H1 (cell line): ENCODE measurements around the gene YWHAQ. TPM values are rescaled to one million over a fixed set of nuclear protein-coding genes. Genes with fewer than 3 reads are reported as not detected.

ENCODE experiments used
- CTCF ChIA-PET: fragments of 300-600 bp; sonication (Branson Sonifier 250); formaldehyde crosslinking; loops from one replicate; lab custom pipeline; 2021; ENCODE audit not compliant: partially characterized antibody; lab: Charles Lee
- POLR2A ChIA-PET: fragments of 300-600 bp; sonication (Branson Sonifier 250); formaldehyde crosslinking; loops from one replicate; lab custom pipeline; 2021; ENCODE audit warnings: inconsistent platforms; ENCODE audit not compliant: partially characterized antibody; lab: Charles Lee
- DNase-seq, 2 experiments: peaks; one replicate each; pipeline versions ENCODE4 v3.0.0 to v3.0.0-alpha.2; 2010 to 2022; ENCODE audit warnings: low spot score in 2 of 2, low read depth in 1 of 2, mixed read lengths in 1 of 2
- FAIRE-seq: peaks from 2 replicates; lab custom pipeline; 2011; peaks lifted over from hg19 to GRCh38; lab: Jason Lieb, UNC
- H2AFZ ChIP-seq: 2 replicates; pipeline ENCODE4 v1.8.1; 2012; ENCODE audit warnings: low read length, inconsistent platforms
- H2AK5ac ChIP-seq: 2 replicates; pipeline ENCODE4 v1.6.1; 2013; ENCODE audit warnings: low read depth, low read length
- H2BK120ac ChIP-seq: replicated peaks from 2 replicates; pipeline ENCODE3; 2013; ENCODE audit warnings: low read depth, low read length, inconsistent platforms
- H2BK12ac ChIP-seq: 2 replicates; pipeline ENCODE4 v1.6.1; 2013; ENCODE audit warnings: low read depth, low read length
- H2BK15ac ChIP-seq: 2 replicates; pipeline ENCODE4 v1.6.1; 2013; ENCODE audit warnings: low read length
- H2BK20ac ChIP-seq: 2 replicates; pipeline ENCODE4 v1.6.1; 2013; ENCODE audit warnings: low read length
- H2BK5ac ChIP-seq: 2 replicates; pipeline ENCODE4 v1.6.1; 2013; ENCODE audit warnings: low read depth, low read length
- H3K14ac ChIP-seq: 2 replicates; pipeline ENCODE4 v1.6.1; 2013; ENCODE audit warnings: inconsistent platforms; ENCODE audit not compliant: insufficient read length
- H3K18ac ChIP-seq: 2 replicates; pipeline ENCODE4 v1.6.1; 2013; ENCODE audit warnings: low read length; ENCODE audit errors: extremely low read depth
- H3K23ac ChIP-seq: 2 replicates; pipeline ENCODE4 v1.6.1; 2013; ENCODE audit warnings: inconsistent platforms; ENCODE audit not compliant: insufficient read length
- H3K23me2 ChIP-seq: 2 replicates; pipeline ENCODE4 v1.6.1; 2013; ENCODE audit warnings: low read depth, low read length
- H3K27ac ChIP-seq: 2 replicates; pipeline ENCODE4 v1.6.1; 2011; ENCODE audit warnings: low read depth, low read length, inconsistent platforms
- H3K27me3 ChIP-seq, 4 experiments: replicated peaks in 1 of 4; 1 replicate in 1 of 4; 2 replicates in 3 of 4; pipeline versions ENCODE4 v1.6.1 to v1.8.1; 2011 to 2013; ENCODE audit warnings: low read length in 3 of 4, mild to moderate bottlenecking in 3 of 4, inconsistent platforms in 2 of 4, mixed read lengths in 2 of 4, moderate library complexity in 1 of 4; ENCODE audit not compliant: control insufficient read depth in 3 of 4, insufficient read depth in 3 of 4; ENCODE audit errors: extremely low read depth in 1 of 4
- H3K36me3 ChIP-seq, 4 experiments: 2 replicates each; pipeline versions ENCODE4 v1.6.1 to v1.8.1; 2011 to 2013; ENCODE audit warnings: mild to moderate bottlenecking in 4 of 4, low read length in 3 of 4, moderate library complexity in 2 of 4, control low read depth in 1 of 4, inconsistent platforms in 1 of 4; ENCODE audit not compliant: insufficient read depth in 4 of 4, control insufficient read depth in 2 of 4
- H3K4ac ChIP-seq: replicated peaks from 2 replicates; pipeline ENCODE3; 2013; ENCODE audit warnings: low read length, low read depth, mixed read lengths, inconsistent platforms; ENCODE audit not compliant: insufficient read length
- H3K4me1 ChIP-seq, 4 experiments: replicated peaks in 1 of 4; 1 replicate in 1 of 4; 2 replicates in 3 of 4; pipeline versions ENCODE4 v1.6.1 to v1.8.1; 2011 to 2013; ENCODE audit warnings: low read length in 3 of 4, inconsistent platforms in 2 of 4, mixed read lengths in 1 of 4; ENCODE audit not compliant: insufficient read depth in 4 of 4, control insufficient read depth in 3 of 4
- H3K4me2 ChIP-seq, 2 experiments: 2 replicates each; pipeline versions ENCODE4 v1.6.1 to v1.8.1; 2011 to 2013; ENCODE audit warnings: low read depth in 2 of 2, low read length in 2 of 2, control low read depth in 1 of 2, inconsistent platforms in 1 of 2, mild to moderate bottlenecking in 1 of 2; ENCODE audit not compliant: insufficient read depth in 1 of 2
- H3K4me3 ChIP-seq, 4 experiments: fragments of 200-600, 300-600 bp in 1 of 4; sonication (generic), shearing (Covaris generic), sonication (Bioruptor Twin) in 1 of 4; 2 replicates each; pipeline versions ENCODE4 v1.5.1 to v1.8.1; 2011 to 2016; ENCODE audit warnings: low read length in 4 of 4, low read depth in 3 of 4, control low read depth in 2 of 4, inconsistent platforms in 2 of 4, mild to moderate bottlenecking in 2 of 4, mixed read lengths in 1 of 4, moderate library complexity in 1 of 4; ENCODE audit not compliant: insufficient read depth in 2 of 4; ENCODE audit errors: extremely low read depth in 1 of 4
- H3K56ac ChIP-seq: replicated peaks from 2 replicates; pipeline ENCODE3; 2013; ENCODE audit warnings: low read depth, mild to moderate bottlenecking, mixed read lengths, low read length, inconsistent platforms; ENCODE audit not compliant: insufficient read length
- H3K79me1 ChIP-seq: 2 replicates; pipeline ENCODE4 v1.6.1; 2013; ENCODE audit warnings: low read depth, low read length, control low read depth
- H3K79me2 ChIP-seq, 2 experiments: 2 replicates each; pipeline versions ENCODE4 v1.6.1 to v1.8.1; 2012 to 2013; ENCODE audit warnings: low read length in 2 of 2, mild to moderate bottlenecking in 2 of 2, inconsistent platforms in 1 of 2; ENCODE audit not compliant: insufficient read depth in 2 of 2, control insufficient read depth in 1 of 2
- H3K9ac ChIP-seq, 4 experiments: replicated peaks in 1 of 4; 1 replicate in 1 of 4; 2 replicates in 3 of 4; pipeline versions ENCODE4 v1.6.1 to v1.8.1; 2011 to 2013; ENCODE audit warnings: low read depth in 3 of 4, low read length in 3 of 4, control low read depth in 2 of 4, mild to moderate bottlenecking in 2 of 4, moderate library complexity in 2 of 4, inconsistent platforms in 1 of 4; ENCODE audit errors: extremely low read depth in 1 of 4
- H3K9me3 ChIP-seq, 2 experiments: 2 replicates each; pipeline versions ENCODE4 v1.6.1 to v1.8.1; 2012 to 2013; ENCODE audit warnings: mild to moderate bottlenecking in 2 of 2, moderate library complexity in 2 of 2, control low read depth in 1 of 2, inconsistent platforms in 1 of 2, low read depth in 1 of 2, low read length in 1 of 2, mixed read lengths in 1 of 2; ENCODE audit not compliant: insufficient read depth in 2 of 2
- H4K20me1 ChIP-seq, 2 experiments: replicated peaks in 1 of 2; 2 replicates each; pipeline versions ENCODE3 to v1.8.1; 2011 to 2013; ENCODE audit warnings: inconsistent platforms in 2 of 2, low read length in 2 of 2, mild to moderate bottlenecking in 1 of 2; ENCODE audit not compliant: insufficient read depth in 2 of 2, control insufficient read depth in 1 of 2
- H4K5ac ChIP-seq: 2 replicates; pipeline ENCODE4 v1.6.1; 2013; ENCODE audit warnings: low read length, low read depth, mixed read lengths, inconsistent platforms; ENCODE audit not compliant: insufficient read length
- H4K8ac ChIP-seq: 2 replicates; pipeline ENCODE4 v1.8.0; 2013; ENCODE audit warnings: mild to moderate bottlenecking, moderate library complexity, low read length, inconsistent platforms; ENCODE audit not compliant: insufficient read depth; ENCODE audit errors: extremely low read depth
- H4K91ac ChIP-seq: replicated peaks from 2 replicates; pipeline ENCODE3; 2013; ENCODE audit warnings: low read length, mixed read lengths, inconsistent platforms; ENCODE audit not compliant: insufficient read length
- EGR1 ChIP-seq: IDR thresholded peaks from 2 replicates; pipeline ENCODE4 v1.6.1; 2011; ENCODE audit warnings: low read depth, low read length, borderline replicate concordance
- HDAC2 ChIP-seq, 2 experiments: fragments of 300-600 bp in 1 of 2; sonication (generic) in 1 of 2; IDR thresholded peaks; 2 replicates each; pipeline ENCODE4 v1.6.1; 2011 to 2012; ENCODE audit warnings: low read depth in 2 of 2, low read length in 2 of 2, mild to moderate bottlenecking in 2 of 2, moderate library complexity in 2 of 2, borderline replicate concordance in 1 of 2, inconsistent platforms in 1 of 2
- JUND ChIP-seq: IDR thresholded peaks from 2 replicates; pipeline ENCODE4 v1.6.1; 2011; ENCODE audit warnings: mild to moderate bottlenecking, improper control_type of control experiment, low read length
- NANOG ChIP-seq: IDR thresholded peaks from 2 replicates; pipeline ENCODE4 v1.6.1; 2011; ENCODE audit warnings: low read length, low read depth, mild to moderate bottlenecking, inconsistent platforms; ENCODE audit not compliant: insufficient read depth, poor library complexity, severe bottlenecking
- PHF8 ChIP-seq: fragments of 200-600 bp; sonication (generic); conservative IDR thresholded peaks from 2 replicates; pipeline ENCODE4 v1.7.1; 2012; ENCODE audit warnings: low read depth, mild to moderate bottlenecking, inconsistent platforms, low read length, moderate library complexity
- SIX5 ChIP-seq: IDR thresholded peaks from 2 replicates; pipeline ENCODE4 v1.6.1; 2011; ENCODE audit warnings: mild to moderate bottlenecking, low read depth, low read length
- SP2 ChIP-seq: IDR thresholded peaks from 2 replicates; pipeline ENCODE4 v1.6.1; 2012; ENCODE audit warnings: mild to moderate bottlenecking, low read length, inconsistent platforms
- WGBS, 2 experiments: shearing (Covaris generic) in 1 of 2; methylation state at CpG; one replicate each; pipeline versions ENCODE4 v1.1.6 to v1.1.7; 2013 to 2015; ENCODE audit warnings: low lambda C conversion rate in 2 of 2, mixed read lengths in 2 of 2, inconsistent platforms in 1 of 2, low coverage in 1 of 2, missing lambda C conversion rate in 1 of 2; ENCODE audit not compliant: insufficient replicate concordance in 2 of 2, insufficient coverage in 1 of 2, insufficient read length in 1 of 2; ENCODE audit errors: extremely low coverage in 1 of 2, missing lambda C conversion rate in 1 of 2; 5-methylcytosine and 5-hydroxymethylcytosine counted together
- polyA plus RNA-seq, 7 experiments: library from polyadenylated mRNA; depleted of rRNA in 3 of 7; stranded (reverse) in 5 of 7; unstranded in 2 of 7; fragments of >200 nt in 5 of 7; fragments of 200-250 nt in 2 of 7; gene quantifications; 1 replicate in 5 of 7; 2 replicates in 1 of 7; 4 replicates in 1 of 7; pipeline versions ENCODE4 v1.2.1 to v1.2.3, GENCODE V29; 2011 to 2013; ENCODE audit warnings: missing spikeins in 2 of 7, mixed read lengths in 2 of 7
- total RNA-seq: library from RNA; stranded (reverse); fragmentation: NEBNext Ultra II Directional; extraction: Animal tissue kit (Norgen Biotek cat#: 25700); gene quantifications from 2 replicates; pipeline ENCODE4 v1.2.1, GENCODE V29; 2021
- TF ChIP-seq, protein P1 (sequence below): IDR thresholded peaks from 2 replicates; pipeline ENCODE4 v1.6.1; 2012; ENCODE audit warnings: low read length, inconsistent platforms
- TF ChIP-seq, protein P2 (sequence below): IDR thresholded peaks from 2 replicates; pipeline ENCODE4 v1.6.1; 2012; ENCODE audit warnings: inconsistent platforms

Gene YWHAQ
- total and polyA plus RNA-seq, 2 of the 8 experiments (the other 6 are each of a cell fraction or from before 2014, with no cell fraction given) = 244 to 480 TPM

DNA sequence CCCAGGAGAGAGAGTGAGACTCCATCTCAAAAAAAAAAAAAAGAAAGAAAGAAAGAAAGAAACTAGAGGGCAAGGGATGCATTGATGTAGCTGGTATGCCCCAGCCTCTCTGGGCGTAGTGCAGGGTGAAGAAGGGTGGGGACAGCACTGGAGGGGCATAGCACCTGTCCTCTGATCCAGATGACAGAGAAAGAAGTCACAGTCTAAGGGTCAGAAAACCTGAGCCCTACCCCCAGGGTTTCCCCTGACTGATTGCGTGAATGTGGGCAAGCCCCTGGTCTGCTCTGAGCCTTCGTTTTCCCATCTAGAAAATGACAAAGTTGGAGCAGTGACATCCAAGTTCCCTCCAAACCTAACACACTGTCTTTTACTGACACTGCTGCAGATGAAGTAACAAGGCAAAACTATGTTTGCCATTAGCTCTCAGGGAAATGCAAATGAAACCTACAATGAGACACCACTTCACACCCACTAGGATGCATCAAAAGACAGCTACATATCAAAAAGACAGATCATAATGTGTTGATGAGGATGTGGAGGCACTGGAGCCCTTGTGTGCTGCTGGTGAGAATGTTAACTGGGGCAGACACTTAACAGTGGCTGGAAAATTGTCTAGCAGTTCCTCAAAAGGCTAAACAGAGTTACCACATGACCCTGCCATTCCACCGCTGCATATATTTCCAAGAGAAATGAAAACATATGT, 19.5 kb upstream of the YWHAQ start:
- H3K4me1 ChIP-seq = peaks cover 2 to 8% (median 3%) of the 10 kb centered on the region in 4 experiments
- no peaks in the 10 kb centered on the region for H3K79me1 ChIP-seq
- no peaks in the 10 kb centered on the region for H4K20me1 ChIP-seq
- no peak overlapping the region for H3K56ac ChIP-seq
- no peaks in the 10 kb centered on the region for H3K27me3 ChIP-seq
- ChIA-PET CTCF (interaction anchor here (1.0 to 1.5 kb wide), 2 partner anchors 14 to 121 kb away, joined by 3 to 4 read pairs; no protein-coding TSS in a partner anchor), POLR2A (interaction anchor here (1.5 kb wide), 1 partner anchor 20 kb away, joined by 4 read pairs; no protein-coding TSS in a partner anchor)
- H3K14ac ChIP-seq = no peak overlapping the region
- H2BK20ac ChIP-seq = no peak overlapping the region
- DNase-seq (no peak), FAIRE-seq (no peak)
- no peak overlapping the region for H3K23ac ChIP-seq
- H3K79me2 ChIP-seq = no peaks in the 10 kb centered on the region
- H3K36me3 ChIP-seq = no peaks in the 10 kb centered on the region
- H3K9me3 ChIP-seq = no peaks in the 10 kb centered on the region
- no peak for TF ChIP-seq HDAC2 (IDR thresholded peaks at IDR 0.05; ENCODE audit: borderline replicate concordance in 1 of 2, low read depth in 2 of 2, low read length in 2 of 2)
- TF ChIP-seq, protein P1, sequence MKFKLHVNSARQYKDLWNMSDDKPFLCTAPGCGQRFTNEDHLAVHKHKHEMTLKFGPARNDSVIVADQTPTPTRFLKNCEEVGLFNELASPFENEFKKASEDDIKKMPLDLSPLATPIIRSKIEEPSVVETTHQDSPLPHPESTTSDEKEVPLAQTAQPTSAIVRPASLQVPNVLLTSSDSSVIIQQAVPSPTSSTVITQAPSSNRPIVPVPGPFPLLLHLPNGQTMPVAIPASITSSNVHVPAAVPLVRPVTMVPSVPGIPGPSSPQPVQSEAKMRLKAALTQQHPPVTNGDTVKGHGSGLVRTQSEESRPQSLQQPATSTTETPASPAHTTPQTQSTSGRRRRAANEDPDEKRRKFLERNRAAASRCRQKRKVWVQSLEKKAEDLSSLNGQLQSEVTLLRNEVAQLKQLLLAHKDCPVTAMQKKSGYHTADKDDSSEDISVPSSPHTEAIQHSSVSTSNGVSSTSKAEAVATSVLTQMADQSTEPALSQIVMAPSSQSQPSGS = no peak
- TF ChIP-seq NANOG = no peak
- TF ChIP-seq PHF8 = no peak
- no peak for TF ChIP-seq EGR1
- TF ChIP-seq, protein P2, sequence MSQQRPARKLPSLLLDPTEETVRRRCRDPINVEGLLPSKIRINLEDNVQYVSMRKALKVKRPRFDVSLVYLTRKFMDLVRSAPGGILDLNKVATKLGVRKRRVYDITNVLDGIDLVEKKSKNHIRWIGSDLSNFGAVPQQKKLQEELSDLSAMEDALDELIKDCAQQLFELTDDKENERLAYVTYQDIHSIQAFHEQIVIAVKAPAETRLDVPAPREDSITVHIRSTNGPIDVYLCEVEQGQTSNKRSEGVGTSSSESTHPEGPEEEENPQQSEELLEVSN = no peak
- no peak for TF ChIP-seq SP2
- TF ChIP-seq SIX5 = no peak
- no peak for TF ChIP-seq JUND
- no peak overlapping the region for H2BK12ac ChIP-seq
- WGBS, 2 experiments = 88% methylated on average over 4 of the region's 4 CpGs; no CpG with 5 or more reads in 1 of the 2 experiments
- H3K9ac ChIP-seq = peak overlapping the region in 1 of 4 experiments; percentile 10; a peak in 1 of 7 replicates
- no peak overlapping the region for H4K8ac ChIP-seq
- H3K27ac ChIP-seq = no peak overlapping the region
- no peak overlapping the region for H3K4ac ChIP-seq
- H2BK5ac ChIP-seq = no peak overlapping the region
- H4K5ac ChIP-seq = no peak overlapping the region
- no peak overlapping the region for H3K4me2 ChIP-seq
- no peak overlapping the region for H3K18ac ChIP-seq
- H4K91ac ChIP-seq = peak overlapping the region; percentile 31
- H2BK15ac ChIP-seq = no peak overlapping the region
- H2BK120ac ChIP-seq = no peak overlapping the region
- no peak overlapping the region for H2AK5ac ChIP-seq
- H2AFZ ChIP-seq = no peak overlapping the region
- H3K23me2 ChIP-seq = peaks cover 6% of the 10 kb centered on the region; the same call in 1 of the 2 replicates
- H3K4me3 ChIP-seq = no peak overlapping the region
